Measurements from ENCODE around the gene TP53TG3F.
"Not testable (repeated sequence)": the region's sequence is repeated elsewhere in the genome, so short reads cannot be mapped to it uniquely, and the experiment has no call there.

DNA sequence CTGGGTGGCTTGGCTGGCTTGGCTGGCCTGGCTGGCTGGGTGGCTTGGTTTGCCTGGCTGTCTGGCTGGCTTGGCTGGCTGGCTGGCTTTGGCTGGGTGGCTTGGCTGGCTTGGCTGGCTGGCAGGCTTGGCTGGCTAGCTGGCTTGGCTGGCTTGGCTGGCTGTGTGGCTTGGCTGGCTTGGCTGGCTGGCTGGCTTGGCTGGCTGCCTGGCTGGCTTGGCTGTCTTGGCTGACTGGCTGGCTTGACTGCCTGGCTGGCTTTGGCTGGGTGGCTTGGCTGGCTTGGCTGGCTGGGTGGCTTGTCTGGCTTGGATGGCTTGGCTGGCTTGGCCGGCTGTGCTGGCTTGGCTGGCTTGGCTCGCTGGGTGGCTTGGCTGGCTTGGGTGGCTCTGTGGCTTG, 32.2 kb downstream of the TP53TG3F start:
- not testable (repeated sequence) for TF ChIP-seq ZNF585B (tag by site-specific recombination; IDR thresholded peaks at IDR 0.05); ZNF133 (tag by site-specific recombination; IDR thresholded peaks at IDR 0.05); ZFP41 (tag by site-specific recombination; IDR thresholded peaks at IDR 0.05; ENCODE audit: borderline replicate concordance); ZBTB21 (tag by site-specific recombination; IDR thresholded peaks at IDR 0.05); ZNF121 (tag by site-specific recombination; IDR thresholded peaks at IDR 0.05); MZF1 (tag by site-specific recombination; IDR thresholded peaks at IDR 0.05; ENCODE audit: borderline replicate concordance); ZBTB1 (tag by site-specific recombination; IDR thresholded peaks at IDR 0.05); ZNF558 (tag by site-specific recombination; IDR thresholded peaks at IDR 0.05)
- TF ChIP-seq, protein P1, sequence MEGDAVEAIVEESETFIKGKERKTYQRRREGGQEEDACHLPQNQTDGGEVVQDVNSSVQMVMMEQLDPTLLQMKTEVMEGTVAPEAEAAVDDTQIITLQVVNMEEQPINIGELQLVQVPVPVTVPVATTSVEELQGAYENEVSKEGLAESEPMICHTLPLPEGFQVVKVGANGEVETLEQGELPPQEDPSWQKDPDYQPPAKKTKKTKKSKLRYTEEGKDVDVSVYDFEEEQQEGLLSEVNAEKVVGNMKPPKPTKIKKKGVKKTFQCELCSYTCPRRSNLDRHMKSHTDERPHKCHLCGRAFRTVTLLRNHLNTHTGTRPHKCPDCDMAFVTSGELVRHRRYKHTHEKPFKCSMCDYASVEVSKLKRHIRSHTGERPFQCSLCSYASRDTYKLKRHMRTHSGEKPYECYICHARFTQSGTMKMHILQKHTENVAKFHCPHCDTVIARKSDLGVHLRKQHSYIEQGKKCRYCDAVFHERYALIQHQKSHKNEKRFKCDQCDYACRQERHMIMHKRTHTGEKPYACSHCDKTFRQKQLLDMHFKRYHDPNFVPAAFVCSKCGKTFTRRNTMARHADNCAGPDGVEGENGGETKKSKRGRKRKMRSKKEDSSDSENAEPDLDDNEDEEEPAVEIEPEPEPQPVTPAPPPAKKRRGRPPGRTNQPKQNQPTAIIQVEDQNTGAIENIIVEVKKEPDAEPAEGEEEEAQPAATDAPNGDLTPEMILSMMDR (tag by site-specific recombination; IDR thresholded peaks at IDR 0.05) = not testable (repeated sequence)
- TF ChIP-seq, protein P2, sequence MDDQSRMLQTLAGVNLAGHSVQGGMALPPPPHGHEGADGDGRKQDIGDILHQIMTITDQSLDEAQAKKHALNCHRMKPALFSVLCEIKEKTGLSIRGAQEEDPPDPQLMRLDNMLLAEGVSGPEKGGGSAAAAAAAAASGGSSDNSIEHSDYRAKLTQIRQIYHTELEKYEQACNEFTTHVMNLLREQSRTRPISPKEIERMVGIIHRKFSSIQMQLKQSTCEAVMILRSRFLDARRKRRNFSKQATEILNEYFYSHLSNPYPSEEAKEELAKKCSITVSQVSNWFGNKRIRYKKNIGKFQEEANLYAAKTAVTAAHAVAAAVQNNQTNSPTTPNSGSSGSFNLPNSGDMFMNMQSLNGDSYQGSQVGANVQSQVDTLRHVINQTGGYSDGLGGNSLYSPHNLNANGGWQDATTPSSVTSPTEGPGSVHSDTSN (CRISPR knock-in tag; IDR thresholded peaks at IDR 0.05) = not testable (repeated sequence)
- TF ChIP-seq, protein P3, sequence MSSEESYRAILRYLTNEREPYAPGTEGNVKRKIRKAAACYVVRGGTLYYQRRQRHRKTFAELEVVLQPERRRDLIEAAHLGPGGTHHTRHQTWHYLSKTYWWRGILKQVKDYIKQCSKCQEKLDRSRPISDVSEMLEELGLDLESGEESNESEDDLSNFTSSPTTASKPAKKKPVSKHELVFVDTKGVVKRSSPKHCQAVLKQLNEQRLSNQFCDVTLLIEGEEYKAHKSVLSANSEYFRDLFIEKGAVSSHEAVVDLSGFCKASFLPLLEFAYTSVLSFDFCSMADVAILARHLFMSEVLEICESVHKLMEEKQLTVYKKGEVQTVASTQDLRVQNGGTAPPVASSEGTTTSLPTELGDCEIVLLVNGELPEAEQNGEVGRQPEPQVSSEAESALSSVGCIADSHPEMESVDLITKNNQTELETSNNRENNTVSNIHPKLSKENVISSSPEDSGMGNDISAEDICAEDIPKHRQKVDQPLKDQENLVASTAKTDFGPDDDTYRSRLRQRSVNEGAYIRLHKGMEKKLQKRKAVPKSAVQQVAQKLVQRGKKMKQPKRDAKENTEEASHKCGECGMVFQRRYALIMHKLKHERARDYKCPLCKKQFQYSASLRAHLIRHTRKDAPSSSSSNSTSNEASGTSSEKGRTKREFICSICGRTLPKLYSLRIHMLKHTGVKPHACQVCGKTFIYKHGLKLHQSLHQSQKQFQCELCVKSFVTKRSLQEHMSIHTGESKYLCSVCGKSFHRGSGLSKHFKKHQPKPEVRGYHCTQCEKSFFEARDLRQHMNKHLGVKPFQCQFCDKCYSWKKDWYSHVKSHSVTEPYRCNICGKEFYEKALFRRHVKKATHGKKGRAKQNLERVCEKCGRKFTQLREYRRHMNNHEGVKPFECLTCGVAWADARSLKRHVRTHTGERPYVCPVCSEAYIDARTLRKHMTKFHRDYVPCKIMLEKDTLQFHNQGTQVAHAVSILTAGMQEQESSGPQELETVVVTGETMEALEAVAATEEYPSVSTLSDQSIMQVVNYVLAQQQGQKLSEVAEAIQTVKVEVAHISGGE (tag by site-specific recombination; conservative IDR thresholded peaks at IDR 0.05; ENCODE audit: low read depth) = not testable (repeated sequence)

Measured in HEK293 (cell line).